ENCODE measurements around the gene ZMYM2.

ZMYM2 gene

GRCh38 chr13:20019043-20019442 lies 60.5 kb downstream of the ZMYM2 start:
- no peaks in the 10 kb centered on the region for H3K27me3 ChIP-seq (ENCODE audit: insufficient read depth, low read length)
- peaks cover 79% of the 10 kb centered on the region for H3K36me3 ChIP-seq (ENCODE audit: insufficient read depth, low read length)
- no peaks in the 10 kb centered on the region for H3F3A ChIP-seq (ENCODE audit: insufficient read depth, low read length)
- no peak overlapping the region for H3K27ac ChIP-seq (ENCODE audit: low read depth, low read length, poor library complexity, severe bottlenecking)
- H2AFZ ChIP-seq (ENCODE audit: low read length) = no peak overlapping the region
- no peak overlapping the region for H3K4me3 ChIP-seq (ENCODE audit: low read depth, low read length, poor library complexity, severe bottlenecking)
- no peak for TF ChIP-seq EZH2 (IDR thresholded peaks at IDR 0.05; ENCODE audit: borderline replicate concordance, low read length)
- no peak for TF ChIP-seq CTCF (IDR thresholded peaks at IDR 0.05; ENCODE audit: low read length)
- peaks cover 1% of the 10 kb centered on the region for H3K4me1 ChIP-seq (ENCODE audit: insufficient read depth, low read length, severe bottlenecking)
- no peak overlapping the region for H3K9ac ChIP-seq (ENCODE audit: low read length)
- no peaks in the 10 kb centered on the region for H4K20me1 ChIP-seq (ENCODE audit: insufficient read depth, low read length)
- no peak overlapping the region for H3K4me2 ChIP-seq (ENCODE audit: low read length)
- no peaks in the 10 kb centered on the region for H3K9me2 ChIP-seq (ENCODE audit: low read depth, low read length)
- H3K79me2 ChIP-seq (ENCODE audit: insufficient read depth, low read length) = peaks cover 16% of the 10 kb centered on the region
- H3K9me3 ChIP-seq (ENCODE audit: low read length) = peaks cover 18% of the 10 kb centered on the region

DNA sequence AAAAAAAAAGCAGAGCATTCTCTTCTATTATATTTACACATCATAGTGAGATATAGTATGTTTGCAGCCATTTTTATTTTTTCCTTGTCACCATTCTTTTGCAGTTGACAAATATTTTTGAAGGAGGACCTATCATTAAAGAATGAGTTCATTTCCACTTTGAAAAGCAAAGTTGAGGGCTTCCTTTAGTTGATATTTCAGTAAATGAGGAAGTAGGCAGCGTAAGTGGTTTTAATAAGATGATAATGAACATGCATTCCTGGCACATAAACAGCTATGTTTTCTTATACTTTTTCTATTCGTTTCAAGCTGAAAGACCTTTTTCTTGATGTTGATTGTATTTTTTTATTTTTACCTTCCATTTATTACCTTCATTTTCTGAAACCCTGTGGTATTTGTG lies 66.2 kb downstream of the ZMYM2 start:
- Histone ChIP-seq H3K4me1 (ENCODE audit: insufficient read depth, low read length, severe bottlenecking) (peaks cover 8% of the 10 kb centered on the region), H3F3A (ENCODE audit: insufficient read depth, low read length) (no peaks in the 10 kb centered on the region), H3K9me3 (ENCODE audit: low read length) (no peaks in the 10 kb centered on the region), H3K27ac (ENCODE audit: low read depth, low read length, poor library complexity, severe bottlenecking) (no peak overlapping the region), H3K36me3 (ENCODE audit: insufficient read depth, low read length) (peaks cover 67% of the 10 kb centered on the region), H3K4me3 (ENCODE audit: low read depth, low read length, poor library complexity, severe bottlenecking) (no peak overlapping the region), H3K9ac (ENCODE audit: low read length) (no peak overlapping the region), H2AFZ (ENCODE audit: low read length) (no peak overlapping the region), H3K27me3 (ENCODE audit: insufficient read depth, low read length) (no peaks in the 10 kb centered on the region), H3K9me2 (ENCODE audit: low read depth, low read length) (no peaks in the 10 kb centered on the region), H4K20me1 (ENCODE audit: insufficient read depth, low read length) (no peaks in the 10 kb centered on the region), H3K4me2 (ENCODE audit: low read length) (no peak overlapping the region), H3K79me2 (ENCODE audit: insufficient read depth, low read length) (no peaks in the 10 kb centered on the region)
- TF ChIP-seq CTCF (IDR thresholded peaks at IDR 0.05; ENCODE audit: low read length) = no peak

GRCh38 chr13:20028953-20029352 lies 70.4 kb downstream of the ZMYM2 start:
- TF ChIP-seq CTCF (IDR thresholded peaks at IDR 0.05; ENCODE audit: low read length) (no peak), EZH2 (IDR thresholded peaks at IDR 0.05; ENCODE audit: borderline replicate concordance, low read length) (no peak)
- H2AFZ ChIP-seq (ENCODE audit: low read length) = no peak overlapping the region
- no peak overlapping the region for H3K4me2 ChIP-seq (ENCODE audit: low read length)
- H3K4me1 ChIP-seq (ENCODE audit: insufficient read depth, low read length, severe bottlenecking) = peaks cover 7% of the 10 kb centered on the region
- no peak overlapping the region for H3K27ac ChIP-seq (ENCODE audit: low read depth, low read length, poor library complexity, severe bottlenecking)
- no peaks in the 10 kb centered on the region for H4K20me1 ChIP-seq (ENCODE audit: insufficient read depth, low read length)
- no peaks in the 10 kb centered on the region for H3F3A ChIP-seq (ENCODE audit: insufficient read depth, low read length)
- peaks cover 67% of the 10 kb centered on the region for H3K36me3 ChIP-seq (ENCODE audit: insufficient read depth, low read length)
- no peaks in the 10 kb centered on the region for H3K79me2 ChIP-seq (ENCODE audit: insufficient read depth, low read length)
- H3K9me2 ChIP-seq (ENCODE audit: low read depth, low read length) = no peaks in the 10 kb centered on the region
- H3K4me3 ChIP-seq (ENCODE audit: low read depth, low read length, poor library complexity, severe bottlenecking) = no peak overlapping the region
- H3K9me3 ChIP-seq (ENCODE audit: low read length) = no peaks in the 10 kb centered on the region
- H3K9ac ChIP-seq (ENCODE audit: low read length) = no peak overlapping the region
- no peaks in the 10 kb centered on the region for H3K27me3 ChIP-seq (ENCODE audit: insufficient read depth, low read length)

Measured in OCI-LY1 (cell line).